Ectodermal cell (in vitro differentiated cells): ENCODE data around the gene TRPV5.

Experiments
- H3K27ac ChIP-seq: 2 replicates; pipeline ENCODE4 v1.7.0; 2013; ENCODE audit warnings: mild to moderate bottlenecking, low read depth, low read length; ENCODE audit not compliant: insufficient read depth, poor library complexity, severe bottlenecking
- H3K27me3 ChIP-seq: 2 replicates; pipeline ENCODE4 v1.7.0; 2013; ENCODE audit warnings: mild to moderate bottlenecking, low read length; ENCODE audit not compliant: insufficient read depth, control insufficient read depth, poor library complexity, severe bottlenecking
- H3K36me3 ChIP-seq: one replicate; pipeline ENCODE4 v1.7.0; 2013; ENCODE audit warnings: low read length; ENCODE audit not compliant: control insufficient read depth, insufficient read depth
- H3K4me1 ChIP-seq: one replicate; pipeline ENCODE4 v1.7.0; 2013; ENCODE audit warnings: low read length; ENCODE audit not compliant: control insufficient read depth, insufficient read depth
- H3K4me3 ChIP-seq: 2 replicates; pipeline ENCODE4 v1.7.0; 2013; ENCODE audit warnings: low read depth, low read length, control low read depth; ENCODE audit not compliant: insufficient read depth
- H3K9me3 ChIP-seq: 2 replicates; pipeline ENCODE4 v1.7.0; 2013; ENCODE audit warnings: mild to moderate bottlenecking, low read length, moderate library complexity; ENCODE audit not compliant: control insufficient read depth
- WGBS, 2 experiments: methylation state at CpG; one replicate each; pipeline ENCODE4 v1.1.7; 2013; ENCODE audit warnings: missing lambda C conversion rate in 2 of 2; 5-methylcytosine and 5-hydroxymethylcytosine counted together

TRPV5 gene

DNA sequence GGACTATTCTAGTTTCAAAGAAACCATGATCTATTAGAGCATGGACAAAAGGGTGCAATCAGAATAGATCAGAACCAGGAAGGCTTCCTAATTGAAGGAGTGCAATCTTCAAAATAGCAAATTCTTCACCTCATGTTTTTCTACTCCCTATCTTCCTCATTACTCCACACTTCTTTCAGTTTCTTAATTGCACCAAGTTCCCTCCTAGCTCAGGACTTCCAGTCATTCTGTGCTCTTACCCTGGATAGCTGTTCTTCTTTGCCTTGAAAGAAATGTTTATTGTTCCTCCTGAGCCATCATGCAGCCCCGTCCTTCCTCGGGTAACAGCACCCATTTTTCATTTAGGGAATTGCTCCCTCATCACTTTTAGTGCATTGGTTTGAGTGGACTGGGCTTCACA, 23.1 kb downstream of the TRPV5 start:
- H3K4me1 ChIP-seq = no peaks in the 10 kb centered on the region
- WGBS, 2 experiments = 72 to 88% methylated on average over 2 of the region's 2 CpGs
- no peak overlapping the region for H3K27ac ChIP-seq
- H3K4me3 ChIP-seq = no peak overlapping the region
- no peaks in the 10 kb centered on the region for H3K27me3 ChIP-seq
- H3K36me3 ChIP-seq = no peaks in the 10 kb centered on the region
- no peaks in the 10 kb centered on the region for H3K9me3 ChIP-seq

DNA sequence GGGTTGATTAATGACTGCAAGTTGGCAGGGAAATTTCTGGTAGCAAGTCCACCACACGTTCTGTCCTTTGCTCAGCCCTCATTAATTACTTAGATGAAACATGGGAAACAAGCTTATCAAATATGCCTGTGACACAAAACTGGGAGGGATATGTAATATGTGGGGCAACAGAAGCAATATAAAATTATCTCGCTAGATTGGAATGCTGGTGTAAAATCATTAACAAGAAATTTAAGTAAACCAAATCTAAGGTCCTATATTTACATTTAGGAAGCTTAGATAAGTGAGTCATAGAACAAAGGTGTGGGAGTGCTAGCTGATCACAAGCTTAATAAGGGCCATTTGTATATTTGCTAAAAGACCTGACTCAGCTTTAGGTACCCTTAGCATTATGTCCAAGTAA, 23.5 kb downstream of the TRPV5 start:
- Histone ChIP-seq H3K4me1 (no peaks in the 10 kb centered on the region), H3K27me3 (no peaks in the 10 kb centered on the region), H3K27ac (no peak overlapping the region), H3K36me3 (no peaks in the 10 kb centered on the region), H3K9me3 (no peaks in the 10 kb centered on the region), H3K4me3 (no peak overlapping the region)
- WGBS, 2 experiments = 86 to 100% methylated on average over 1 to 2 of the region's 2 CpGs

DNA sequence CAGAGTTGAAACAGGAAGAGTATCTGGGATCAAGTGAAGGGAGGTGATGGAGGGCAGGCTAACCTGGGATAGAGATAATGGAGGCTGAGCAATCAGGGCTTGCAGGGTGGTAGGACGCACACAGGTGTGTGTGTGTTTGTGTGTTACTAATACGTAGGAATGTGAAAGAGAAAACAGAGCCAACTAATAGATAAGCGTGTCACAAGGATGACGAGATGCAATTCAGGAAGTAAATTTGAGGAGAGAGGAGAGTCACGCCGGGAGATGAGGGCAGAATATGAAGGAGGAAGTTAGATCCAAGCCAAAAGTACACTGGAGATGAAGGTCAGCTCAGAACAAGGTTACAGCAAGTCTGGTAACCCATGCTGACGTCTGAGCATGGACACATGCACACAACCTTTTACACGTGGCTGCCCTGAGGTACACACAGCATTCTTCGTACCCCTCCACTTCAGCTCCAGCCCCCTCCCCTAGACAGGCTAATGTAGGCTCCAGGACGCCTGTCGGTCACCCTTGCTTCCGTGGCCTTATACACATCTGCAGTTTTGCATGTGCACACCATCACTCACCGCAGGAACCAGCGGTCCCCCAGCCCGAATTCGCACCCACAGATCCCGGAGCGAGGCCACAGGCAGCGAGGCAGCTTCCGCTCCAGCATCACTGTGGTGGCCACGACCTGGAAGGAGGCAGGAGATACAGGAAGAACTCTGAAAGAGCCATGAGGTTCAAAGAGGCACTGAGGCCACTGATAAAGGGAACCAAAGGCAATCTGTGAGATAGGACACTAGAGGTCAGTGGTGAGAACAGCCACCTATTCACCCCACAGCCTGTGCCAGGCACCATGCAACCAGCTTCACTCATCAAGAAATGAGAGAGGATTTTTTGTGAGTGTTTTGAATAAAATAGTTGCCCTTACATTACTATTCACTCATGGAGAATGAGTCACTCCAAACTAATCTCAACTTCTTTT, 24.3 kb downstream of the TRPV5 start:
- no peak overlapping the region for H3K4me3 ChIP-seq
- H3K36me3 ChIP-seq = no peaks in the 10 kb centered on the region
- no peaks in the 10 kb centered on the region for H3K27me3 ChIP-seq
- no peaks in the 10 kb centered on the region for H3K4me1 ChIP-seq
- no peak overlapping the region for H3K27ac ChIP-seq
- WGBS, 2 experiments = 88 to 89% methylated on average over 21 of the region's 21 CpGs
- H3K9me3 ChIP-seq = peaks cover 5% of the 10 kb centered on the region

DNA sequence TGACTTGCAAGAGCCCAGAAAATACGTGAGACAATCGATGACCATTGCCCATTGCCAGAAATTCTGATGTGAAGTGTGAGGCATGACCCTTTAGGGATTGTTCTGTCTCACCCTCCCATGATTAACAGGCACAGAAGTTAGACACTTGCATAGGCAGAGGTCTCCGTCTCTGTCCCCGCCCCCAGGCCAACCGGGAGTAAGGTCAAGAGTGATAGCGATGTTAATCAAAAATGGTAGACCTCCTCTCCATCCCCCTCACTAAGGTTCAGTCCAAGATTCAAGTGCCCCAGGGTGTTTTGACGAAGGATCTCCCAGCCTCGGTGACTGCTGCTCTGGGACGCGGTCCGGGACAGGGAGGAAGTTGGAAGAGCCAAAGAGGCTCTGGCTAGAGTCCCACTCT, 25.3 kb downstream of the TRPV5 start:
- Histone ChIP-seq H3K36me3 (no peaks in the 10 kb centered on the region), H3K4me1 (no peaks in the 10 kb centered on the region), H3K9me3 (peaks cover 5% of the 10 kb centered on the region), H3K27me3 (no peaks in the 10 kb centered on the region), H3K4me3 (no peak overlapping the region), H3K27ac (no peak overlapping the region)
- WGBS, 2 experiments = 90 to 93% methylated on average over 11 of the region's 11 CpGs

DNA sequence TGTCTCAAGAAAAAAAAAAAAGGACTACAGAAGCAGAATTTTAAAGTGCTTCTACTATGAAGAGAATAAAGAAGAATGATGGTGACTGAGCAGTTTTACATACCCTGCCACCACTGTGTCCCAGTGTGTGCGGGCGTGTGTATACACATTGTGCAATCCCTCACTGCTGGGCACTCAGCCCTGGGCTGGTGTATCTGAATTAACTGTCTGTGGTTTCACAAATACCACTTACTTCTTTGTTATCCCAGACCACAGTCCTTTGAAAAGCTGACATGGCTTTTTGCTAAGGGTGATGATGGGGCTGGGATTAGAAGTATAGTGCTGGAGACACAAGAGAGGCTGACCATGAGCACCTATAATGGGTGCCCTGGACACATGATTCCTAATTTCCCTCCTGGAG, 26.9 kb downstream of the TRPV5 start:
- WGBS, 2 experiments = 97 to 100% methylated on average over 2 of the region's 2 CpGs
- Histone ChIP-seq H3K4me1 (no peaks in the 10 kb centered on the region), H3K9me3 (peaks cover 5% of the 10 kb centered on the region), H3K36me3 (no peaks in the 10 kb centered on the region), H3K4me3 (no peak overlapping the region), H3K27me3 (no peaks in the 10 kb centered on the region), H3K27ac (no peak overlapping the region)

DNA sequence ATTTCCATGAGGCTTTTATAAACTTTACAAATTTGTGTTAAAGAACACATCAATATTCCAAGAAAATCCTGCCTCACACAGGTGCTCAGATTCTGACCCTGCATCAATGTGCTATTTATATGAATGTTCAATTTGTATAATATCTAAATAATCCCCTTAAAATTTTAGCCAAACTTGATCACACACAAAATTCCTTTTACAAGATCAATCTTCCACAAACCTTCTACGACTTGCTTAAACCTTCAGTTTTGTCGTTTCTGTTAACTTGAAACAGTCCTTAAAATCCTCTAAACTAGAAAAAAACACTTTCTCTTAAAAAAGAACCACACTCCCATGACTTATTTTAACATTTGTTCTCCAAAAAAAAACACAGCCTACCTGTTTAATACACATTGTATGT, 27.8 kb downstream of the TRPV5 start:
- Histone ChIP-seq H3K36me3 (no peaks in the 10 kb centered on the region), H3K4me1 (no peaks in the 10 kb centered on the region), H3K27ac (no peak overlapping the region), H3K27me3 (no peaks in the 10 kb centered on the region), H3K9me3 (peaks cover 5% of the 10 kb centered on the region), H3K4me3 (no peak overlapping the region)
- 78 to 83% methylated on average over 2 of the region's 2 CpGs for WGBS, 2 experiments

DNA sequence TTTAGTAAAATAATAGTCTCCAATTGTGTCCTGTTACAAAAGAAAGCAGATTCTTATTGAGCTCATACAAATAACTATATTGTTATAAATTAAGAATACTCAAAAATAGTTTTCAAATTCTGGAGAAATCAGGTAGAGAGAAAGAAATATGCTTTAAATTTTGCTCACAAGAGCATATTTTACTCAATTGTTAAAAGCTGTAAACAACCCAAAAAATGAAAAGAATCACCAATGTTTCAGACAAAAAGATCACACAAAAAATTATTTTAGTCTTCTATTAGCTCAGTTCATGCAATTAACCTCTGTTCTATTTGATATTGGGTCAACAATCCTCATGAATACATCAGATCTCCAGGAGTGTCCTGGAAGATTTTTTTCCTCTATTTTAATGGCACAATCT, 29.4 kb downstream of the TRPV5 start:
- no peaks in the 10 kb centered on the region for H3K4me1 ChIP-seq
- H3K4me3 ChIP-seq = no peak overlapping the region
- no peaks in the 10 kb centered on the region for H3K36me3 ChIP-seq
- no peaks in the 10 kb centered on the region for H3K27me3 ChIP-seq
- no peak overlapping the region for H3K27ac ChIP-seq
- H3K9me3 ChIP-seq = peaks cover 5% of the 10 kb centered on the region

DNA sequence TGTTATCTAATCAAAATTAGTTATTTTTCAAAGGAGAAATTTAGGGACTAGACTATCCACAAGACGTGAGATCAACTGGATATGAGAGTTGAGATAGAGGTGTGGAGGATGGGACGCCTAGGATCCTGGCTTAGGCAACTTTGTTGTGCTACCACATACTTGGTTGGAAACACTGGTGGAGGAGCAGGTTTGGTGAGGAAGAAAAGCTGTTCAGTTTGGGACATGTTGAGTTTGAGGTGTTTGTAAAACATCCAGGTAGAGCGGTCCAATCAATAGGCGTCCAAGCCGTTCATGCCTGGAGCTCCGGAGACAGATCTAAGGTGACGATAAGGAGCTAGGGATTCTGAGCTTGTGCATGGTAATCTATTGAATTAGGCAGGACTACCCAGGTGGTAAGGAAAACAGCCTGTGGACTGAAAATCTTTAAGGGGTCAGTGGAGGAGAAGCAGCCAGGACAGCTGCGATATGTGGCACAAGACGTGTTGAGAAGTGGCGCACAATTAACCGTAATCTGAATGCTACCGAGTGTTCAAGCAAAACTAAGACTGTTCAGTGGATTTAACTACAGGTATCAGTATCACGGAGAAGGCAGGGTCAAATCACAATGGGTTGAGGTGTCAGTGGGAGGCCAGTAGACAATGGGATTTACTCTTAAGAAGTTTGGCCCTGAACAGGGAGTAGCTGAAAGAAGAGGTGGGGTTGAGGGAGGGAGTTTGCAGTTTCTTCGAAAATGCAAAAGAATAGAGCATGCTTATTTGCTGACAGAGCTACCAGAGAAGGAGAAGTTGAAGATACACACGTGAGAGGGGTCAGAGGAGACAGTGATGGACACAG, 31.9 kb downstream of the TRPV5 start:
- peaks cover 5% of the 10 kb centered on the region for H3K9me3 ChIP-seq
- H3K27ac ChIP-seq = no peak overlapping the region
- H3K4me1 ChIP-seq = no peaks in the 10 kb centered on the region
- no peak overlapping the region for H3K4me3 ChIP-seq
- H3K36me3 ChIP-seq = no peaks in the 10 kb centered on the region
- H3K27me3 ChIP-seq = no peaks in the 10 kb centered on the region
- WGBS, 2 experiments = 80 to 83% methylated on average over 15 of the region's 15 CpGs

DNA sequence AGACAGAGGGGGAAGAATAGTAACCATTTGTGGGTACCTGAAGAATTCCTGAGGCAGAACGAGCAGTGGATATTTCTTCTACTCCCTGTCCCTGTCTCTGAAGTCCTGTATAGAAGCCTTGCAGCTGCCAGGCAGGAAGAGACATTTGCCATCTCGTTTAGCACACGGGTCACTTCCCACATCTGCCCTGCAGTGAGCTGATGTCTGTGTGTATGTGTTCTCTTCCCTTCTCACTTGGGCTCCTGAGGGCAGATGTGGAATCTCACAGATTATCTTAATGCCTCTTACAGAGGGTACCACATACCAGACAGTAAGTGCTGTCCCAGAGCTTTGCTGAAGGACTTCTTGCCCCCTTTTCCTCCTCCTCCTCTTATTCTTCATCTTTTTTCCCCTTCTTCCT, 33.9 kb downstream of the TRPV5 start:
- WGBS, 2 experiments = 84 to 85% methylated on average over 3 of the region's 3 CpGs
- H3K36me3 ChIP-seq = no peaks in the 10 kb centered on the region
- no peak overlapping the region for H3K4me3 ChIP-seq
- H3K9me3 ChIP-seq = peaks cover 4% of the 10 kb centered on the region
- no peak overlapping the region for H3K27ac ChIP-seq
- no peaks in the 10 kb centered on the region for H3K27me3 ChIP-seq
- H3K4me1 ChIP-seq = no peaks in the 10 kb centered on the region
